Karpas-422 (cell line): ENCODE measurements around the gene FBXO22. TPM values are rescaled to one million over a fixed set of nuclear protein-coding genes. Genes with fewer than 3 reads are reported as not detected.

Experiments
- DNase-seq: peaks from one replicate; pipeline ENCODE4 v3.0.0-alpha.2; 2015
- H2AFZ ChIP-seq: fragments of 200-600 bp; sonication (generic); 2 replicates; pipeline ENCODE4 v1.6.1; 2014; ENCODE audit warnings: antibody characterized with exemption, low read length, mixed read lengths
- H3K27ac ChIP-seq: fragments of 200-600 bp; sonication (generic); 2 replicates; pipeline ENCODE4 v1.5.1; 2014; ENCODE audit warnings: mild to moderate bottlenecking, low read length, moderate library complexity
- H3K27me3 ChIP-seq: fragments of 200-600 bp; sonication (generic); 2 replicates; pipeline ENCODE4 v1.6.1; 2014; ENCODE audit warnings: low read length, mixed read lengths
- H3K36me3 ChIP-seq: fragments of 200-600 bp; sonication (generic); 2 replicates; pipeline ENCODE4 v1.6.1; 2014; ENCODE audit warnings: low read length, mixed read lengths; ENCODE audit not compliant: insufficient read depth
- H3K4me1 ChIP-seq: fragments of 200-600 bp; sonication (generic); 2 replicates; pipeline ENCODE4 v1.6.1; 2014; ENCODE audit warnings: mild to moderate bottlenecking, low read length, mixed read lengths
- H3K4me2 ChIP-seq: fragments of 200-600 bp; sonication (generic); 2 replicates; pipeline ENCODE4 v1.6.1; 2014; ENCODE audit warnings: low read length, low read depth, mild to moderate bottlenecking; ENCODE audit not compliant: poor library complexity, severe bottlenecking
- H3K4me3 ChIP-seq: fragments of 200-600 bp; sonication (generic); 2 replicates; pipeline ENCODE4 v1.5.1; 2014; ENCODE audit warnings: mild to moderate bottlenecking, antibody characterized with exemption, low read length, mixed read lengths
- H3K79me2 ChIP-seq: fragments of 200-600 bp; sonication (generic); 2 replicates; pipeline ENCODE4 v1.6.1; 2014; ENCODE audit warnings: mild to moderate bottlenecking, low read length, mixed read lengths
- H3K9ac ChIP-seq: fragments of 200-600 bp; sonication (generic); 2 replicates; pipeline ENCODE4 v1.6.0; 2014; ENCODE audit warnings: low read length
- H3K9me2 ChIP-seq: fragments of 200-600 bp; sonication (generic), shearing (Covaris generic); replicated peaks from 2 replicates; pipeline ENCODE4 v1.6.0; 2014; ENCODE audit warnings: mild to moderate bottlenecking, low read length, moderate library complexity; ENCODE audit not compliant: insufficient read depth
- H3K9me3 ChIP-seq: fragments of 300-700, 200-600 bp; sonication (generic); 2 replicates; pipeline ENCODE4 v1.6.1; 2014; ENCODE audit warnings: low read length, mixed read lengths
- H4K20me1 ChIP-seq: fragments of 200-600 bp; sonication (generic); 2 replicates; pipeline ENCODE4 v1.6.1; 2014; ENCODE audit warnings: mild to moderate bottlenecking, antibody characterized with exemption, low read length, low read depth; ENCODE audit not compliant: insufficient read depth
- small RNA-seq: library from RNA; depleted of rRNA; stranded (forward); fragments of <200 nt; gene quantifications from one replicate; pipeline ENCODE3, GENCODE V24; 2014
- total RNA-seq: library from RNA; depleted of rRNA; stranded (reverse); fragments of >200 nt; shearing (Covaris generic); gene quantifications from 2 replicates; pipeline ENCODE4 v1.2.3, GENCODE V29; 2014; ENCODE audit warnings: low replicate concordance; rRNA removed

The FBXO22 gene
- total RNA-seq, 1 experiment from 2014 or later: 30.1 TPM

DNA sequence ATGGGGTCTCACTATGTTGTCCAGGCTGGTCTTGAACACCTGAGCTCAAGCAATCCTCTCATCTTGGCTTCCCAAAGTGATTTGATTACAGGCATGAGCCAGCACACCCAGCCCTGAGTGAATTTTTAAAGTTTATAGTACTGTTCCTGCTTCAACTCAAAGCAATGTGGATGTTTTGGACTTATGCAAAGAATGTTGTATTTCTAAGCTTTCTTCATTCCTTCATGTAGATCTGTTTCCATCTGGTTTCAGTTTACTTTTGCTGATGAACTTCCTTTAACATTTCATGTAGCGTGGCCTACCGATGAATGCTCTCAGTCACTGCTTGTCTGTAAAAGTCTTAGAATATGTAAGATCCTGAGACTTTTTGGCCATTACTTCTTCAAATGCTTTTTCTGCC is 85.4 kb downstream of the FBXO22 start:
- no peak overlapping the region for H3K9ac ChIP-seq
- no peaks in the 10 kb centered on the region for H4K20me1 ChIP-seq
- no peak for DNase-seq
- no peak overlapping the region for H3K27ac ChIP-seq
- no peaks in the 10 kb centered on the region for H3K27me3 ChIP-seq
- H3K4me2 ChIP-seq: no peak overlapping the region
- no peaks in the 10 kb centered on the region for H3K36me3 ChIP-seq
- H3K4me3 ChIP-seq: no peak overlapping the region
- H3K9me2 ChIP-seq: no peaks in the 10 kb centered on the region
- H3K79me2 ChIP-seq: no peaks in the 10 kb centered on the region
- H2AFZ ChIP-seq: no peak overlapping the region
- no peaks in the 10 kb centered on the region for H3K9me3 ChIP-seq
- no peaks in the 10 kb centered on the region for H3K4me1 ChIP-seq

DNA sequence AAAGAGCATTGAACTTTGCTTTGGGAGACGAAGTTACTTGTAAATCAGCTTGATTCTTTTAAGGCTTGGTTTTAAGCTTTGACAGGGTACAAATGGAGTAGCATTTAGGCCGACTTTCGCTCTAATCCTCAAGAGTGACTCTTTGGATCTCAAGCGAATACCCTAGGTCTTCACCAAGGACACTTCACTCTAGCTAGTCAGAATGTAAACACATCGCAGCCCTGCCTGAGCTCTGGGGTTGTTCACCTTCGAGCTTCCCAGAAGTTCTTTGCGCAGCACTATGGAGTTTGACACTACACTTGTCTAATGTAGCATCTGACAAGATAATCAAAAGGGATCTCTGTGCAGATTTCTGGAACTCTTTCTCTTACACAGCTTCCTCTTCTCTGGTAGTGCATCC is 86.2 kb downstream of the FBXO22 start:
- no peaks in the 10 kb centered on the region for H3K4me1 ChIP-seq
- H3K79me2 ChIP-seq: no peaks in the 10 kb centered on the region
- H3K36me3 ChIP-seq: no peaks in the 10 kb centered on the region
- DNase-seq: no peak
- no peak overlapping the region for H3K4me2 ChIP-seq
- H3K9ac ChIP-seq: no peak overlapping the region
- no peak overlapping the region for H3K27ac ChIP-seq
- no peaks in the 10 kb centered on the region for H3K27me3 ChIP-seq
- H3K9me3 ChIP-seq: no peaks in the 10 kb centered on the region
- H3K4me3 ChIP-seq: no peak overlapping the region
- no peaks in the 10 kb centered on the region for H3K9me2 ChIP-seq
- H2AFZ ChIP-seq: no peak overlapping the region
- no peaks in the 10 kb centered on the region for H4K20me1 ChIP-seq

Small RNA genes within 50 kb of the gene (small RNA-seq; reads per million reads assigned to genes)
- gene RN7SL510P: not detected

Other genes with a start within 250 kb of the FBXO22 start
- 0.11 TPM in 1 of 2 replicates, not detected in the other for gene CSPG4, start 191.0 kb upstream of the FBXO22 start, total RNA-seq
- gene UBE2Q2, start 60.4 kb upstream of the FBXO22 start, total RNA-seq: 13.7 and 36.3 TPM in 2 replicates
- gene NRG4, start 108.5 kb downstream of the FBXO22 start, total RNA-seq: not detected in 2 replicates
- gene TMEM266, start 156.1 kb downstream of the FBXO22 start, total RNA-seq: not detected in 2 replicates